Activated T-helper 9 cell treated with anti-CD3 and anti-CD28 coated beads, Interleukin-2, amount 50 U/mL, for 16 hours (primary cell): Measurements from ENCODE around the gene PIEZO1.
A peak's percentile ranks its signal among the peaks of the same experiment; 100 is the strongest.

Experiments
- DNase-seq: peaks from one replicate; pipeline ENCODE4 v3.0.0-alpha.2; 2020; ENCODE audit warnings: low read depth

PIEZO1 gene

GRCh38 chr16:88702371-88703210 is 82.4 kb downstream of the PIEZO1 start:
- no peak for DNase-seq

GRCh38 chr16:88701581-88702370 is 83.2 kb downstream of the PIEZO1 start:
- no peak for DNase-seq

GRCh38 chr16:88700636-88701482 is 84.2 kb downstream of the PIEZO1 start:
- peak; percentile 95 for DNase-seq

- no peak for DNase-seq
Observed at GRCh38 chr16:88700322-88700635, 84.7 kb downstream of the PIEZO1 start.

- no peak for DNase-seq
Observed at GRCh38 chr16:88699180-88699579, 85.8 kb downstream of the PIEZO1 start.

GRCh38 chr16:88698646-88699045 is 86.4 kb downstream of the PIEZO1 start:
- no peak for DNase-seq

- DNase-seq, result no peak
Observed at GRCh38 chr16:88697831-88698615, 87.0 kb downstream of the PIEZO1 start.

GRCh38 chr16:88697116-88697830 is 87.7 kb downstream of the PIEZO1 start:
- DNase-seq, result no peak

GRCh38 chr16:88696441-88696840 is 88.6 kb downstream of the PIEZO1 start:
- no peak for DNase-seq

GRCh38 chr16:88695753-88696152 is 89.3 kb downstream of the PIEZO1 start:
- no peak for DNase-seq

GRCh38 chr16:88695218-88695617 is 89.8 kb downstream of the PIEZO1 start:
- DNase-seq, result no peak

- DNase-seq, result no peak
Observed at GRCh38 chr16:88694221-88695087, 90.6 kb downstream of the PIEZO1 start.

GRCh38 chr16:88693420-88694177 is 91.4 kb downstream of the PIEZO1 start:
- DNase-seq, result no peak

- no peak for DNase-seq
Observed at GRCh38 chr16:88692861-88693260, 92.2 kb downstream of the PIEZO1 start.

GRCh38 chr16:88691924-88692560 is 93.0 kb downstream of the PIEZO1 start:
- no peak for DNase-seq

GRCh38 chr16:88691129-88691813 is 93.7 kb downstream of the PIEZO1 start:
- DNase-seq, result no peak

- DNase-seq, result no peak
Observed at GRCh38 chr16:88690341-88691128, 94.5 kb downstream of the PIEZO1 start.
